Measurements from ENCODE around the gene PDZRN4. TPM values are rescaled to one million over a fixed set of nuclear protein-coding genes. Genes with fewer than 3 reads are reported as not detected.

Gene PDZRN4
- total and polyA plus RNA-seq, 8 donors, result 0.11 to 0.76 (median 0.34) TPM

DNA sequence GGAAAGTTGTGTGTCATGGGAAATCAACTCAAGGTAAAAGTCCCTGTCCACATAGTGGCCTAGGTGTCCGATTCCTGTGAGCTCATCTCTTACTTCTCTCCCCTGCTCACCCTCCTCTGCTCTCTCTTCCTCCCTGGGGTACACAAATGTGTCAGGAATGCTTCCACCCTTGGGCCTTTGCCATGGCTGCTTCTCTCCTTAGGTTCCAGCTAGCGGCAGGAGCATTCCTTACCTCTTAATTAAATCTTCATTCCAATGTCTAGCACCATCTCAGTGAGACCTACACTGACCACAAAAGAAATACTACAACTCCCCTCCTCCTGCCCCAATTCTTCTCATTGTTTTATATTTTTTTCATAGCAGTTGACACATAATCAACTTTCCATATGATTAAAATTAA, 298.6 kb downstream of the PDZRN4 start:
- H3K36me3 ChIP-seq, result no peaks in the 10 kb centered on the region
- no peak for ATAC-seq

GRCh38 chr12:41496009-41496408, 307.9 kb downstream of the PDZRN4 start:
- no peak for TF ChIP-seq CTCF (IDR thresholded peaks at IDR 0.05)
- Histone ChIP-seq H3K27ac (no peak overlapping the region), H3K27me3 (no peaks in the 10 kb centered on the region), H3K9me3 (no peaks in the 10 kb centered on the region), H3K4me3 (no peak overlapping the region), H3K4me1 (no peaks in the 10 kb centered on the region), H3K36me3 (no peaks in the 10 kb centered on the region)
- intact Hi-C loops (cut with DNase I), result no loop called here
- ATAC-seq (no peak), DNase-seq (no peak)

More for the DNA sequence above, 298.6 kb downstream of the PDZRN4 start:
- H3K27me3 ChIP-seq, result no peaks in the 10 kb centered on the region
- H3K27ac ChIP-seq, result no peak overlapping the region
- DNase-seq, result no peak
- no peaks in the 10 kb centered on the region for H3K9me3 ChIP-seq
- no peak for TF ChIP-seq CTCF (IDR thresholded peaks at IDR 0.05)
- H3K4me3 ChIP-seq, result no peak overlapping the region
- no peaks in the 10 kb centered on the region for H3K4me1 ChIP-seq
- intact Hi-C loops (cut with DNase I), result no loop called here

GRCh38 chr12:41497409-41497808, 309.3 kb downstream of the PDZRN4 start:
- intact Hi-C loops (cut with DNase I), result no loop called here
- H3K9me3 ChIP-seq, result no peaks in the 10 kb centered on the region
- no peak for TF ChIP-seq CTCF (IDR thresholded peaks at IDR 0.05)

DNA sequence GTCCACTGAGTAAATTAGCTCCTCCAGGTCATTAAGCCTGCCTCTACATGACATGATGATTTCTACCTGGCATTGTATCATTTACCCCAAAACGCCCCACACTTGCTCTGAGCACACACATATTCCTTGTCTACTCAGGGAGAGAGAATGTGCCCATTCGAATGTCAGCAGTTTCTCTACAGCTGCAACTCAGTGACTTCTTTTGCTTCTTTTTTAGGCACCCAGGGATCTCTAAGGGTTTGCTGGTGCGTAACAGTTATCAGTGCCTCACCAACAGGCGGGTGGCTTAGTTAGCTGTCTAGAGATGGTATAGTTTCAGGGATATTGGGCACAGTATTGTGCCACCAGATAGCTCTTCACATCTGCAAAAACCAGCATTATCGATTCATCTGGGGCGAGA, 316.9 kb downstream of the PDZRN4 start:
- Histone ChIP-seq H3K27me3 (no peaks in the 10 kb centered on the region), H3K4me3 (no peak overlapping the region), H3K36me3 (no peaks in the 10 kb centered on the region), H3K27ac (no peak overlapping the region), H3K9me3 (no peaks in the 10 kb centered on the region), H3K4me1 (no peaks in the 10 kb centered on the region)
- DNase-seq, result no peak
- TF ChIP-seq CTCF (IDR thresholded peaks at IDR 0.05), result no peak
- no peak for ATAC-seq
- intact Hi-C loops (cut with DNase I), result no loop called here

More at GRCh38 chr12:41497409-41497808, 309.3 kb downstream of the PDZRN4 start:
- Histone ChIP-seq H3K27ac (no peak overlapping the region), H3K4me1 (no peaks in the 10 kb centered on the region), H3K36me3 (no peaks in the 10 kb centered on the region), H3K27me3 (no peaks in the 10 kb centered on the region), H3K4me3 (no peak overlapping the region)
- ATAC-seq (no peak), DNase-seq (no peak)

DNA sequence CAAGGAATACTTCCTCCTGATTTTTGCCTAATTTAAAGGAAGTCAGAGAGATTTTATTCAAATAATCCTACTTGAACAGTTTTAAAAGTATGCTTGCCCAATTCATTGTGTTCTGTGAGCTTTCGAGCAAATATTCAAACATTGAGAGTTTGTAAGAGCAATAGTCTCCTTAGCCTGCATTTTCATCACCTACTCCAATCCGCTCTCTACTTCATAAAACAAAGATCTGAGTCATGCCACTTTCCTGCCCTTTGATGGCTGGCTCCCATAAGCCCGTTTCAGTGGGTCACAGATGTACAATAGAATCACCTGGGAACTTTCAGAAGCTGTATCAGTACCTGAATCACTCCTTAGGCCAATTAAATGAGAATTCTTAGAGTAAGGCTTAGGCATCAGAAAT, 319.2 kb downstream of the PDZRN4 start:
- intact Hi-C loops (cut with DNase I), result no loop called here
- Histone ChIP-seq H3K36me3 (no peaks in the 10 kb centered on the region), H3K4me3 (no peak overlapping the region), H3K9me3 (no peaks in the 10 kb centered on the region), H3K4me1 (no peaks in the 10 kb centered on the region), H3K27ac (no peak overlapping the region), H3K27me3 (no peaks in the 10 kb centered on the region)
- DNase-seq (no peak), ATAC-seq (peak; percentile 92)
- TF ChIP-seq CTCF (IDR thresholded peaks at IDR 0.05), result no peak

Measured in left lung (tissue), 10 donors.